GM12873 (cell line): Measurements from ENCODE around the gene MVK.

Source experiments
- CTCF ChIP-seq: IDR thresholded peaks from 2 replicates; pipeline ENCODE4 v1.5.1; 2012; ENCODE audit warnings: low read depth, mild to moderate bottlenecking, moderate library complexity, low read length, control low read depth; ENCODE audit not compliant: insufficient read depth; ENCODE audit errors: missing control alignments

Gene MVK

GRCh38 chr12:109626378-109627115 is 53.0 kb downstream of the MVK start:
- TF ChIP-seq CTCF: no peak

- no peak for TF ChIP-seq CTCF
Observed at GRCh38 chr12:109627633-109628032, 54.0 kb downstream of the MVK start.

GRCh38 chr12:109630107-109630506 is 56.5 kb downstream of the MVK start:
- no peak for TF ChIP-seq CTCF

- no peak for TF ChIP-seq CTCF
Observed at GRCh38 chr12:109630815-109631214, 57.2 kb downstream of the MVK start.

GRCh38 chr12:109631302-109631701 is 57.7 kb downstream of the MVK start:
- TF ChIP-seq CTCF: no peak

- TF ChIP-seq CTCF: no peak
Observed at GRCh38 chr12:109631751-109632150, 58.2 kb downstream of the MVK start.

- no peak for TF ChIP-seq CTCF
Observed at GRCh38 chr12:109632342-109632741, 58.7 kb downstream of the MVK start.
